MM.1S (cell line): ENCODE data around the gene PTPRR.

Experiments
- DNase-seq: peaks from one replicate; pipeline ENCODE4 v3.0.0-alpha.2; 2015
- H2AFZ ChIP-seq: fragments of 300-600 bp; sonication (generic); 2 replicates; pipeline ENCODE4 v1.6.0; 2016; ENCODE audit warnings: antibody characterized with exemption, low read length
- H3F3A ChIP-seq: fragments of 300-600 bp; sonication (generic); 2 replicates; pipeline ENCODE4 v1.6.1; 2016; ENCODE audit warnings: mild to moderate bottlenecking, antibody characterized with exemption, low read length, moderate library complexity, mixed read lengths; ENCODE audit not compliant: insufficient read depth
- H3K27ac ChIP-seq: fragments of 300-600 bp; sonication (generic); 2 replicates; pipeline ENCODE4 v1.5.1; 2016; ENCODE audit warnings: mild to moderate bottlenecking, low read length
- H3K27me3 ChIP-seq: fragments of 300-600 bp; sonication (generic); replicated peaks from 2 replicates; pipeline ENCODE4 v1.6.0; 2016; ENCODE audit warnings: low read length; ENCODE audit not compliant: insufficient read depth
- H3K36me3 ChIP-seq: fragments of 300-600 bp; sonication (generic); replicated peaks from 2 replicates; pipeline ENCODE4 v1.6.1; 2016; ENCODE audit warnings: mild to moderate bottlenecking, low read length, mixed read lengths; ENCODE audit not compliant: insufficient read depth
- H3K4me1 ChIP-seq: fragments of 300-600 bp; sonication (generic); 2 replicates; pipeline ENCODE4 v1.6.1; 2016; ENCODE audit warnings: low read length, mixed read lengths
- H3K4me2 ChIP-seq: fragments of 300-600 bp; sonication (generic); 2 replicates; pipeline ENCODE4 v1.6.0; 2016; ENCODE audit warnings: low read depth, low read length
- H3K4me3 ChIP-seq: fragments of 300-600 bp; sonication (generic); 2 replicates; pipeline ENCODE4 v1.5.1; 2016; ENCODE audit warnings: low read length, mixed read lengths
- H3K79me2 ChIP-seq: fragments of 300-600 bp; sonication (generic); 2 replicates; pipeline ENCODE4 v1.6.1; 2016; ENCODE audit warnings: mixed run types, low read length, mixed read lengths
- H3K9ac ChIP-seq: fragments of 300-600 bp; sonication (generic); 2 replicates; pipeline ENCODE4 v1.6.1; 2016; ENCODE audit warnings: low read length, mixed read lengths
- H3K9me2 ChIP-seq: fragments of 300-600 bp; sonication (generic); replicated peaks from 2 replicates; pipeline ENCODE4 v1.6.1; 2016; ENCODE audit warnings: mild to moderate bottlenecking, low read length, mixed read lengths; ENCODE audit not compliant: insufficient read depth
- H3K9me3 ChIP-seq: fragments of 300-600 bp; sonication (generic); replicated peaks from 2 replicates; pipeline ENCODE4 v1.6.1; 2016; ENCODE audit warnings: mild to moderate bottlenecking, low read length, mixed read lengths; ENCODE audit not compliant: insufficient read depth
- H4K20me1 ChIP-seq: fragments of 300-600 bp; sonication (generic); 2 replicates; pipeline ENCODE4 v1.6.1; 2016; ENCODE audit warnings: mild to moderate bottlenecking, low read length, moderate library complexity, mixed read lengths; ENCODE audit not compliant: insufficient read depth
- EZH2 ChIP-seq: fragments of 300-600 bp; sonication (generic); optimal IDR thresholded peaks from 2 replicates; pipeline ENCODE3; 2017; ENCODE audit warnings: low read depth, mild to moderate bottlenecking, antibody characterized with exemption, low read length, mixed read lengths
- EZH2phosphoT487 ChIP-seq: fragments of 300-600 bp; sonication (generic); IDR thresholded peaks from 2 replicates; pipeline ENCODE4 v1.6.1; 2018; ENCODE audit warnings: antibody characterized with exemption, low read length
- TF ChIP-seq, protein P1 (sequence below): fragments of 300-600 bp; sonication (generic); IDR thresholded peaks from 2 replicates; pipeline ENCODE4 v1.5.1; 2016; ENCODE audit warnings: antibody characterized with exemption, low read length, mixed read lengths

The PTPRR gene

DNA sequence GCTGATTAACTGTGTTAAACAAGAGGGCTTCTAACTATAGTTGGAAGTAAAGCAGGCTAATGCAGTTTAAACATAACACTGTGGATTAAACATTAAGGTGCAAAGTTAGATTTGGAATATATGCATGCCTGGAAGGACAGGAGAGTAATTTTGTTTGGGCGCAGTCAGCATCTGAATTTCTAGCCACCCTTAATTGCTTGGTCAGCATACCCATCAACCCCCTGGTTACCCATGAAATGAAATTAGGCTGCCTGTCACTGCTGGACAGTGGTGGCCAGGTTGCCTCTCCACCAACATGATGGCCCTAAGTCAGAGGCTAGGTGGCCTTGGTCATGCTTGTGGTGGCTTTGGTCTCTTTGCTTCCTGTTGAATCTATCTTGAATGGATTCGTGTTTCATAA, 253.3 kb downstream of the PTPRR start:
- H3K4me1 ChIP-seq, result no peaks in the 10 kb centered on the region
- no peaks in the 10 kb centered on the region for H3K36me3 ChIP-seq
- no peak overlapping the region for H2AFZ ChIP-seq
- no peak overlapping the region for H3K4me3 ChIP-seq
- no peaks in the 10 kb centered on the region for H3F3A ChIP-seq
- no peak overlapping the region for H3K9ac ChIP-seq
- H3K4me2 ChIP-seq, result no peak overlapping the region
- H3K9me3 ChIP-seq, result no peaks in the 10 kb centered on the region
- no peak for DNase-seq
- H3K27ac ChIP-seq, result no peak overlapping the region
- no peaks in the 10 kb centered on the region for H4K20me1 ChIP-seq
- H3K27me3 ChIP-seq, result no peaks in the 10 kb centered on the region
- TF ChIP-seq, protein P1, sequence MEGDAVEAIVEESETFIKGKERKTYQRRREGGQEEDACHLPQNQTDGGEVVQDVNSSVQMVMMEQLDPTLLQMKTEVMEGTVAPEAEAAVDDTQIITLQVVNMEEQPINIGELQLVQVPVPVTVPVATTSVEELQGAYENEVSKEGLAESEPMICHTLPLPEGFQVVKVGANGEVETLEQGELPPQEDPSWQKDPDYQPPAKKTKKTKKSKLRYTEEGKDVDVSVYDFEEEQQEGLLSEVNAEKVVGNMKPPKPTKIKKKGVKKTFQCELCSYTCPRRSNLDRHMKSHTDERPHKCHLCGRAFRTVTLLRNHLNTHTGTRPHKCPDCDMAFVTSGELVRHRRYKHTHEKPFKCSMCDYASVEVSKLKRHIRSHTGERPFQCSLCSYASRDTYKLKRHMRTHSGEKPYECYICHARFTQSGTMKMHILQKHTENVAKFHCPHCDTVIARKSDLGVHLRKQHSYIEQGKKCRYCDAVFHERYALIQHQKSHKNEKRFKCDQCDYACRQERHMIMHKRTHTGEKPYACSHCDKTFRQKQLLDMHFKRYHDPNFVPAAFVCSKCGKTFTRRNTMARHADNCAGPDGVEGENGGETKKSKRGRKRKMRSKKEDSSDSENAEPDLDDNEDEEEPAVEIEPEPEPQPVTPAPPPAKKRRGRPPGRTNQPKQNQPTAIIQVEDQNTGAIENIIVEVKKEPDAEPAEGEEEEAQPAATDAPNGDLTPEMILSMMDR, result no peak
- TF ChIP-seq EZH2phosphoT487 (no peak), EZH2 (no peak)
- no peaks in the 10 kb centered on the region for H3K79me2 ChIP-seq
- no peaks in the 10 kb centered on the region for H3K9me2 ChIP-seq

DNA sequence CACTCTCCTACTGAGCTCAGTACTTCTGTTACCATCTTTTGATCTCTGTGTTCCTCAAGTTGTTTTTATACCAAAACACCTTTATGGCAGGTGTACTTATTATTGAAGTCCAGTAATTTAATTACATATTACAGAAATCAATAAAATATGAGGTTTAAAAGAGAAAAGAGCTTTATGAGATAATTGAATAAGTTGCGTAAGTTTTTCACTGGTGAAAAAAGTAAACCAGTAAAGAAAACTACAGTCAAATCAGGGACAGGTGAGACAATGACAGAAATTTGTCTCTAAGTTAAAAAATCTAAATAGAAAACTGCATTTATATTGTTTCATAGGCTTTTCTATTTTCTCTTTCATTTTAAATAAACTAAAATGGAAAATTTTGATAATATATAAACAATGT, 254.2 kb downstream of the PTPRR start:
- H3F3A ChIP-seq, result no peaks in the 10 kb centered on the region
- no peak overlapping the region for H3K4me2 ChIP-seq
- H3K79me2 ChIP-seq, result no peaks in the 10 kb centered on the region
- no peak for DNase-seq
- H4K20me1 ChIP-seq, result no peaks in the 10 kb centered on the region
- no peak overlapping the region for H2AFZ ChIP-seq
- no peaks in the 10 kb centered on the region for H3K9me3 ChIP-seq
- no peaks in the 10 kb centered on the region for H3K9me2 ChIP-seq
- no peak overlapping the region for H3K27ac ChIP-seq
- H3K4me3 ChIP-seq, result no peak overlapping the region
- TF ChIP-seq EZH2, result no peak
- TF ChIP-seq, protein P1, result no peak
- TF ChIP-seq EZH2phosphoT487, result no peak
- H3K27me3 ChIP-seq, result no peaks in the 10 kb centered on the region
- H3K9ac ChIP-seq, result no peak overlapping the region
- H3K4me1 ChIP-seq, result peaks cover 5% of the 10 kb centered on the region
- H3K36me3 ChIP-seq, result no peaks in the 10 kb centered on the region

DNA sequence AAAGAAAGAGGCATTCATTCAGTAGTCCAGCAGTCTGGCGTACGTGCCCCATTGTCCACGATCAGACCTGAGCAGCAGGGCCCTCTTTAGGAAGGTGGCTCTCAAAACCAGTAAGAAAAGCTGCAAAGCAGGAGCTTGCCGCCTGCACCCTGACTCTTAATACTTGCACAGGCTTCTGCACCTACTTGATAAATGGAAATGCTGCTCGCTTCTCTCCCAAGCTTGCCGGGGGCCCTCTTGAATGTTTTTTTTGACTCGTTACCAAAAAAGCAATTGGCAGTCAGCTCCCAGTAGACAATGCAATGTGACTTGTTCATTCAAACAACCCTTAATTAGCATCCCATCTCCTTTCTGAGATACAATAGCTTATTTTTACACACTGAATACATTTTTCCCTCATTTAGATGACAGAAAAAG, 256.1 kb downstream of the PTPRR start:
- Histone ChIP-seq H3K36me3 (no peaks in the 10 kb centered on the region), H3K79me2 (no peaks in the 10 kb centered on the region), H3K27ac (no peak overlapping the region), H3F3A (no peaks in the 10 kb centered on the region), H4K20me1 (no peaks in the 10 kb centered on the region), H3K4me1 (peaks cover 16% of the 10 kb centered on the region), H3K4me2 (no peak overlapping the region), H2AFZ (no peak overlapping the region), H3K27me3 (no peaks in the 10 kb centered on the region), H3K9me2 (no peaks in the 10 kb centered on the region), H3K9ac (no peak overlapping the region), H3K4me3 (no peak overlapping the region), H3K9me3 (no peaks in the 10 kb centered on the region)
- DNase-seq, result no peak
- TF ChIP-seq, protein P1, result no peak
- TF ChIP-seq EZH2, result no peak
